IMR-90 (cell line): ENCODE measurements around the gene LTBP1. TPM values are rescaled to one million over a fixed set of nuclear protein-coding genes. Genes with fewer than 3 reads are reported as not detected.

ENCODE experiments used
- ATAC-seq: fragments of 200-7000 bp; cut with Tn5 transposase; 2 replicates; pipeline ENCODE4 v1.9.1; 2020; ENCODE audit warnings: low read depth, mild to moderate bottlenecking, moderate library complexity
- BruUV-seq: library from RNA; stranded (reverse); fragments of 400-500 nt; replicated peaks from 2 replicates; lab custom pipeline; 2021; lab: Mats Ljungman, UMichigan
- CTCF ChIA-PET: fragments of 300-600 bp; formaldehyde crosslinking; extraction: SDS; loops from one replicate; lab custom pipeline; 2021; ENCODE audit warnings: antibody characterized with exemption; lab: Yijun Ruan, JAX
- POLR2A ChIA-PET: fragments of 300-600 bp; sonication (Branson Sonifier 250); formaldehyde crosslinking; loops from one replicate; lab custom pipeline; 2022; ENCODE audit warnings: antibody characterized with exemption; ENCODE audit not compliant: unreplicated experiment; lab: Charles Lee
- DNase-seq: peaks from one replicate; pipeline ENCODE4 v3.0.0; 2013
- H2AFZ ChIP-seq: replicated peaks from 2 replicates; pipeline ENCODE3; 2013; ENCODE audit warnings: low read length, mild to moderate bottlenecking; ENCODE audit not compliant: poor library complexity
- H2AK5ac ChIP-seq: 2 replicates; pipeline ENCODE4 v1.6.1; 2013; ENCODE audit warnings: low read depth, low read length, inconsistent platforms
- H2AK9ac ChIP-seq: replicated peaks from 2 replicates; pipeline ENCODE3; 2013; ENCODE audit warnings: mild to moderate bottlenecking, low read depth, low read length, moderate library complexity; ENCODE audit not compliant: poor library complexity
- H2BK120ac ChIP-seq: 2 replicates; pipeline ENCODE4 v1.6.1; 2013; ENCODE audit warnings: low read depth, low read length, inconsistent platforms
- H2BK15ac ChIP-seq: 3 replicates; pipeline ENCODE4 v1.6.1; 2013; ENCODE audit warnings: low read depth, low read length, inconsistent platforms
- H2BK20ac ChIP-seq: 2 replicates; pipeline ENCODE4 v1.6.1; 2013; ENCODE audit warnings: low read depth, mild to moderate bottlenecking, inconsistent platforms, low read length, moderate library complexity
- H2BK5ac ChIP-seq: 2 replicates; pipeline ENCODE4 v1.6.1; 2013; ENCODE audit warnings: mild to moderate bottlenecking, low read depth, low read length, inconsistent platforms; ENCODE audit not compliant: poor library complexity, severe bottlenecking
- H3K14ac ChIP-seq: replicated peaks from 2 replicates; pipeline ENCODE4 v1.6.1; 2013; ENCODE audit warnings: low read depth, low read length, inconsistent platforms
- H3K18ac ChIP-seq: 2 replicates; pipeline ENCODE4 v1.6.1; 2013; ENCODE audit warnings: low read depth, low read length, control low read depth
- H3K23ac ChIP-seq: 2 replicates; pipeline ENCODE4 v1.6.1; 2013; ENCODE audit warnings: low read depth, low read length, inconsistent platforms
- H3K27ac ChIP-seq: 2 replicates; pipeline ENCODE4 v1.5.1; 2013; ENCODE audit warnings: mild to moderate bottlenecking, control low read depth, low read length; ENCODE audit not compliant: insufficient read depth
- H3K27me3 ChIP-seq: 2 replicates; pipeline ENCODE4 v1.6.1; 2013; ENCODE audit warnings: low read length; ENCODE audit not compliant: control insufficient read depth, insufficient read depth
- H3K36me3 ChIP-seq: 2 replicates; pipeline ENCODE4 v1.6.1; 2013; ENCODE audit warnings: low read length, mixed read lengths; ENCODE audit not compliant: control insufficient read depth, insufficient read depth
- H3K4ac ChIP-seq: 2 replicates; pipeline ENCODE4 v1.6.1; 2013; ENCODE audit warnings: low read depth, low read length, inconsistent platforms
- H3K4me1 ChIP-seq: 2 replicates; pipeline ENCODE4 v1.6.1; 2013; ENCODE audit warnings: low read length, mixed read lengths; ENCODE audit not compliant: control insufficient read depth, insufficient read depth
- H3K4me2 ChIP-seq: 2 replicates; pipeline ENCODE4 v1.6.1; 2013; ENCODE audit warnings: low read depth, mild to moderate bottlenecking, control low read depth, low read length, moderate library complexity
- H3K4me3 ChIP-seq: 2 replicates; pipeline ENCODE4 v1.5.1; 2013; ENCODE audit warnings: low read depth, mild to moderate bottlenecking, control low read depth, low read length, moderate library complexity; ENCODE audit not compliant: insufficient read depth
- H3K56ac ChIP-seq: 2 replicates; pipeline ENCODE4 v1.6.1; 2013; ENCODE audit warnings: low read length, inconsistent platforms; ENCODE audit not compliant: insufficient read depth; ENCODE audit errors: extremely low read depth
- H3K79me1 ChIP-seq, 2 experiments: 2 replicates each; pipeline ENCODE4 v1.6.1; 2013; ENCODE audit warnings: low read length in 2 of 2, inconsistent platforms in 1 of 2, low read depth in 1 of 2
- H3K9ac ChIP-seq: 2 replicates; pipeline ENCODE4 v1.6.1; 2013; ENCODE audit warnings: low read depth, low read length, control low read depth
- H3K9me1 ChIP-seq: 2 replicates; pipeline ENCODE4 v1.6.1; 2013; ENCODE audit warnings: low read length, inconsistent platforms; ENCODE audit not compliant: insufficient read depth
- H3K9me3 ChIP-seq: 2 replicates; pipeline ENCODE4 v1.6.1; 2013; ENCODE audit warnings: low read length; ENCODE audit not compliant: control insufficient read depth, insufficient read depth
- H4K20me1 ChIP-seq: 2 replicates; pipeline ENCODE4 v1.6.1; 2013; ENCODE audit warnings: low read length, inconsistent platforms; ENCODE audit not compliant: insufficient read depth
- H4K5ac ChIP-seq: 2 replicates; pipeline ENCODE4 v1.6.1; 2013; ENCODE audit warnings: mild to moderate bottlenecking, low read depth, low read length, control low read depth
- H4K8ac ChIP-seq, 2 experiments: 2 replicates each; pipeline ENCODE4 v1.6.1; 2013; ENCODE audit warnings: low read depth in 2 of 2, low read length in 2 of 2, control low read depth in 1 of 2, inconsistent platforms in 1 of 2
- H4K91ac ChIP-seq: 2 replicates; pipeline ENCODE4 v1.6.1; 2013; ENCODE audit warnings: low read depth, low read length, inconsistent platforms; ENCODE audit not compliant: insufficient read depth
- RAD21 ChIP-seq: IDR thresholded peaks from 2 replicates; pipeline ENCODE4 v1.6.1; 2012; ENCODE audit warnings: low read length, improper control_type of control experiment
- SMC3 ChIP-seq: fragments of 150-350 bp; IDR thresholded peaks from 2 replicates; pipeline ENCODE4 v1.6.1; 2016; ENCODE audit warnings: low read depth, mild to moderate bottlenecking, antibody characterized with exemption, low read length, moderate library complexity
- WGBS, 2 experiments: methylation state at CpG; one replicate each; pipeline versions ENCODE4 v1.1.5 to v1.1.7; 2013; ENCODE audit warnings: missing lambda C conversion rate in 2 of 2; ENCODE audit not compliant: insufficient read length in 1 of 2; ENCODE audit errors: extremely low coverage in 2 of 2; 5-methylcytosine and 5-hydroxymethylcytosine counted together
- dilution Hi-C: fragments of 300-500 bp; cut with HindIII; formaldehyde crosslinking; loops from one replicate; pipeline ENCODE4 v1.14.3; 2018; ENCODE audit warnings: low sequenced_read_pairs; ENCODE audit not compliant: unreplicated experiment
- in situ Hi-C: fragments of 300-500 bp; cut with MboI; formaldehyde crosslinking; loops from 3 replicates; pipeline ENCODE4 v1.14.3; 2019; ENCODE audit warnings: low sequenced_read_pairs, inconsistent platforms, mixed read lengths
- intact Hi-C: fragments of 100-400 bp; cut with micrococcal nuclease; formaldehyde crosslinking; loops from 2 replicates; pipeline ENCODE4 v1.10.0; 2022
- polyA plus RNA-seq, 3 experiments: library from polyadenylated mRNA; depleted of rRNA; stranded (reverse); fragments of >200 nt; gene quantifications; 2 replicates each; pipeline ENCODE4 v1.2.3, GENCODE V29; 2012; ENCODE audit warnings: low replicate concordance in 1 of 3
- total RNA-seq: library from RNA; depleted of rRNA; stranded (reverse); fragments of >200 nt; gene quantifications from 2 replicates; pipeline ENCODE4 v1.2.3, GENCODE V29; 2012
- TF ChIP-seq, protein P1 (sequence below): fragments of 150-350 bp; IDR thresholded peaks from 2 replicates; pipeline ENCODE4 v1.6.1; 2016; ENCODE audit warnings: low read depth, mild to moderate bottlenecking, low read length, moderate library complexity, borderline replicate concordance
- TF ChIP-seq, protein P2 (sequence below): conservative IDR thresholded peaks from 2 replicates; pipeline ENCODE4 v1.5.1; 2012; ENCODE audit warnings: mild to moderate bottlenecking, low read depth, low read length, improper control_type of control experiment

Gene LTBP1
- total and polyA plus RNA-seq, 2 of the 4 experiments (the other 2 are of a cell fraction) = 235 to 326 TPM

DNA sequence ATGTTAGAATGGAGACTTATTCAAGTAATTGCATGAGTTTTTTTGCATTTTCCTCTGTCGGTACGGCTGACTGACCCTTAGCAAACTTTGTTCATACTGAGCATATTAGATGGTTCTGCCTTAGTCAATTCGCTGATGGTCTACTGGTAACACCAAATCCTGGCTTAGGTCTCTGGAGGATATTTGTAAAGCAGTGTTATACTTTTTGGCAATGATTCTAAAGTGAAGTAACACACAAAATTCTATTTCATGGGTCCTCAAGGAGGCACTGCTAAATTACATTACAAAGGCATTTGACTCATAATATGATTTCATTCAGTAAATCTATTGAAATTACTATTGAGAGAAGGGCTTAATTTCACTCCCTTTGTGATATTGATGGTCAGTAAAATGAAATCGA is 282.9 kb downstream of the LTBP1 start:
- H4K5ac ChIP-seq = peak overlapping the region; percentile 68; the same call in 1 of the 2 replicates
- H2BK20ac ChIP-seq = no peak overlapping the region; the same call in 1 of the 2 replicates
- peak overlapping the region; percentile 11 to 68; a peak in 3 of 4 replicates for H4K8ac ChIP-seq
- peak overlapping the region; percentile 72; the same call in 1 of the 2 replicates for H2AK5ac ChIP-seq
- H3K27me3 ChIP-seq = no peaks in the 10 kb centered on the region
- no peak overlapping the region for H3K4ac ChIP-seq
- peak overlapping the region; percentile 22; the same call in 1 of the 2 replicates for H3K23ac ChIP-seq
- H3K4me3 ChIP-seq = no peak overlapping the region
- peak overlapping the region; percentile 71; the same call in 1 of the 2 replicates for H3K14ac ChIP-seq
- no peak overlapping the region; the same call in 1 of the 2 replicates for H3K27ac ChIP-seq
- H3K9me1 ChIP-seq = no peaks in the 10 kb centered on the region
- 0 out of 2 replicates have a peak overlapping the region, but pooled peaks have one; percentile 6 for H4K91ac ChIP-seq
- ChIA-PET POLR2A (no interaction called here), CTCF (no interaction called here)
- dilution Hi-C loops = no loop called here
- H2AK9ac ChIP-seq = no peak overlapping the region
- BruUV-seq = no TSS peak
- H3K9ac ChIP-seq = no peak overlapping the region
- peaks cover 21 to 51% of the 10 kb centered on the region in 2 experiments for H3K79me1 ChIP-seq
- H4K20me1 ChIP-seq = no peaks in the 10 kb centered on the region
- H3K18ac ChIP-seq = peak overlapping the region; percentile 37; the same call in 1 of the 2 replicates
- H3K56ac ChIP-seq = no peak overlapping the region
- peak overlapping the region; percentile 20; the same call in 1 of the 2 replicates for H2BK120ac ChIP-seq
- in situ Hi-C loops = no loop called here
- peaks cover 5% of the 10 kb centered on the region; the same call in 1 of the 2 replicates for H3K4me1 ChIP-seq
- H3K4me2 ChIP-seq = peak overlapping the region; percentile 38; the same call in 1 of the 2 replicates
- no peak for TF ChIP-seq SMC3
- TF ChIP-seq, protein P1, sequence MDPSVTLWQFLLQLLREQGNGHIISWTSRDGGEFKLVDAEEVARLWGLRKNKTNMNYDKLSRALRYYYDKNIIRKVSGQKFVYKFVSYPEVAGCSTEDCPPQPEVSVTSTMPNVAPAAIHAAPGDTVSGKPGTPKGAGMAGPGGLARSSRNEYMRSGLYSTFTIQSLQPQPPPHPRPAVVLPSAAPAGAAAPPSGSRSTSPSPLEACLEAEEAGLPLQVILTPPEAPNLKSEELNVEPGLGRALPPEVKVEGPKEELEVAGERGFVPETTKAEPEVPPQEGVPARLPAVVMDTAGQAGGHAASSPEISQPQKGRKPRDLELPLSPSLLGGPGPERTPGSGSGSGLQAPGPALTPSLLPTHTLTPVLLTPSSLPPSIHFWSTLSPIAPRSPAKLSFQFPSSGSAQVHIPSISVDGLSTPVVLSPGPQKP = no peak
- TF ChIP-seq, protein P2, sequence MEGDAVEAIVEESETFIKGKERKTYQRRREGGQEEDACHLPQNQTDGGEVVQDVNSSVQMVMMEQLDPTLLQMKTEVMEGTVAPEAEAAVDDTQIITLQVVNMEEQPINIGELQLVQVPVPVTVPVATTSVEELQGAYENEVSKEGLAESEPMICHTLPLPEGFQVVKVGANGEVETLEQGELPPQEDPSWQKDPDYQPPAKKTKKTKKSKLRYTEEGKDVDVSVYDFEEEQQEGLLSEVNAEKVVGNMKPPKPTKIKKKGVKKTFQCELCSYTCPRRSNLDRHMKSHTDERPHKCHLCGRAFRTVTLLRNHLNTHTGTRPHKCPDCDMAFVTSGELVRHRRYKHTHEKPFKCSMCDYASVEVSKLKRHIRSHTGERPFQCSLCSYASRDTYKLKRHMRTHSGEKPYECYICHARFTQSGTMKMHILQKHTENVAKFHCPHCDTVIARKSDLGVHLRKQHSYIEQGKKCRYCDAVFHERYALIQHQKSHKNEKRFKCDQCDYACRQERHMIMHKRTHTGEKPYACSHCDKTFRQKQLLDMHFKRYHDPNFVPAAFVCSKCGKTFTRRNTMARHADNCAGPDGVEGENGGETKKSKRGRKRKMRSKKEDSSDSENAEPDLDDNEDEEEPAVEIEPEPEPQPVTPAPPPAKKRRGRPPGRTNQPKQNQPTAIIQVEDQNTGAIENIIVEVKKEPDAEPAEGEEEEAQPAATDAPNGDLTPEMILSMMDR = 0 out of 2 replicates have a peak, but pooled peaks have one; percentile 6
- TF ChIP-seq RAD21 = peak; percentile 10; the same call in 1 of the 2 replicates
- peak overlapping the region; percentile 80 for H2BK5ac ChIP-seq
- no peak overlapping the region for H2BK15ac ChIP-seq
- WGBS, 2 experiments = 80% methylated on average over 1 of the region's 4 CpGs; no CpG with 5 or more reads in 1 of the 2 experiments
- ATAC-seq = no peak
- peaks cover 11% of the 10 kb centered on the region for H3K36me3 ChIP-seq
- intact Hi-C loops = no loop called here
- DNase-seq = no peak
- H3K9me3 ChIP-seq = no peaks in the 10 kb centered on the region
- no peak overlapping the region for H2AFZ ChIP-seq
